GM18499 (cell line): ENCODE results near the gene TAF5L.
"Not testable (repeated sequence)": the region's sequence is repeated elsewhere in the genome, so short reads cannot be mapped to it uniquely, and the experiment has no call there.

Experiments used
- ATAC-seq: cut with Tn5 transposase; IDR thresholded peaks from one replicate; pipeline ENCODE4 v1.9.1; 2021; ENCODE audit warnings: moderate number of reproducible peaks; ENCODE audit not compliant: insufficient read depth, unreplicated experiment

TAF5L gene

DNA sequence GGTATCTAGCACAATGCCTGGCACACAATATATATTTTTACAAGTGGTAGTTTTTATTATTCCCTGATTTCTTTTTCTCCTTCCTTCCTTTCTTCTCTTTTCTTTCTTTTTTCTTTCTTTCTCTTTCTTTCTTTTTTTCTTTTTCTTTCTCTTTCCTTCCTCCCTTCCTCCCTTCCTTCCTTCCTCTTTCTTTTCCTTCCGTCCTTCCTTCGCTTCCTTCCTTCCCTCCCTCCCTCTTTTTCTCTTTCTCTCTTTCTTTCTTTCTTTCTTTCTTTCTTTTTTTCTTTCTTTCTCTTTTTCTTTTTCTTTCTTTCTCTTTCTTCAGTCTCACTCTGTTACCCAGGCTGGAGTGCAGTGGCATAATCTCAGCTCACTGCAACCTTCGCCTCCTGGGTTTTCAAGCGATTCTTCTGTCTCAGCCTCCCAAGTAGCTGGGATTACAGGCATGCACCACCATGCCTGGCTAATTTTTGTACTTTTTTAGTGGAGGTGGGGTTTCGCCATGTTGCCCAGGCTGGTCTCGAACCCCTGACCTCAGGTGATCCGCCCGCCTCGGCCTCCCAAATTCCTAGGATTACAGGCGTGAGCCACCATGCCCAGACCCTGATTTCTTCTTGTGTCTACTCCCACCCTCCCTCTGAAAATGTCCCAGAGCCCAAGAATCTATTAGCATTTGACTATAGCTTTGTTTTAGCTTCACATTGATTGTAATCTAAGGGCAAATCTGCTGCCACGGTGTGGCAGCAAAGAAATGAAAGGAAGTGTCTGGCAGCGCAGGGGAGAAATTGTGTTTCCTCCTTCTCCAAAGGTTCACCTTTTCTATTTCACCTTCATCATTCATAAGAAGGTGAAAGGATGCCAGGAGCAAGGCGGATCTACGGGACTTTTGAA lies 47.5 kb downstream of the TAF5L start:
- ATAC-seq, result no peak

DNA sequence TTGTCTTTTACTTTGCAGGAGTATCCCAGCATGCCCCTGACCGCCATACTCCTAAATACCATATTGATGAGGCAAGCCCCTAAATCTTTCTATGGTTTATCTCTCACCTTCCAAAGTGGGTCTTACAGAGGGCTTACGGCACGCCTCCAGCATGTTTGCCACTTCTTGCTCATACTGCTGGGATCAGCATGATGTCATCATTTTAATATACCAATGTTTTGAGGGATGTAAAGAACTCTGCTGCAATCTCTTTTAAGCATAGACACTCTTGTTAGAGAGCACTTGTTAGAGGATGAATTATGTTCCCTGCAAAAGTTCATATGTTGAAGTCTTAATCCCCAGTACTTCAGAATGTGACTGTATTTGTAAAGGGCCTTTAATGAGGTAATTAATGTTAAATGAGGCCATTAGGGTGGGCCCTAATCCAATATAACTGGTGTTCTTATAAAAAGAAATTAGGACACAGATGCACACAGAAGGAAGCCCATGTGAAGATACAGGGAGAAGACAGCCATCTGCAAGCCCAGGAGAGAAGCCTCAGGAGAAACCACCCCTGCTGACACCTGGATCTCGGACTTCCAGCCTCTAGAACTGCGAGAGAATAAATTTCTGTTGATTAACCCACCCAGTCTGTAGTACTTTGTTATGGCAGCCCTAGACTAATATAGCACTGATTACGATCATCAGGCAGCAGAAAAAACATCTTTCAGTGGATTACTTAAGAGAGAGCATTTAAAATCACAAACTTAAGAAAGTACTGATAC lies 51.1 kb downstream of the TAF5L start:
- ATAC-seq, result no peak

DNA sequence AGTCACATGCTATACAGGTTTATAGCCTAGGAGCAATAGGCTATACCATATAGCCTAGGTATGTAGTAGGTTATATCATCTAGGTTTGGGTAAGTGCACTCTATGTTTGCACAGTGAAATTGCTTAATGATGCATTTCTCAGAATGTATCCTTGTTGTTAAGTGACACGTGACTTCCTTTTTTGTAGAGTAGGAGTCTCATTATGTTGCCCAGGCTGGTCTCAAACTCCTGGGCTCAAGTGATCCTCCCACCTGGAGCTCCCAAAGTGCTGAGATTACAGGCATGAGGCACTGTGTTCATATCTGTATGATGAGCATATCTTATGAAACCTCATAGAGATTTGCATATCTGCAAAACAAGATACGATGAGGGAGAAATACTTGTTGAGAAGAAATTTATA lies 53.6 kb downstream of the TAF5L start:
- no peak for ATAC-seq

GRCh38 chr1:229570891-229571516 lies 54.9 kb downstream of the TAF5L start:
- ATAC-seq, result no peak

- no peak for ATAC-seq
These were observed 55.6 kb downstream of the TAF5L start for GRCh38 chr1:229570305-229570704.

- ATAC-seq, result no peak
These were observed 58.6 kb downstream of the TAF5L start for GRCh38 chr1:229567109-229567868.

DNA sequence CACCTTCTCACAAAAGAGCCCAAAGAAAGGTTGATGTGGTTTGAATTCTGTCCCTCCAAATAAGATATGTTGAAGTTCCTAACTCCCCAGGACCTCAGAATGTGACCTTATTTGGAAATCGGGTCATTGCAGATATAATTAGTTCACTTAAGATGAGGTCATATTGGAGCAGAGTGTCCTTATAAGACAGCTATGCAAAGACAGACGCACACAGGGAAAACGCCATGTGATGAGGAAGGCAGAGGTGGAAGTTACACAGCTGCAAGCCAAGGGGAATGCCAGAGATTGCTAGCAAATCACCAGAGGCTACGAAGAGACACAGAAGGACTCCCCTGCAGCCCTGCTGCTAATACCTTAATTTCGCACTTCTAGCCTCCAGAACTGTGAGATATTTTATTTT lies 62.2 kb downstream of the TAF5L start:
- ATAC-seq, result no peak

DNA sequence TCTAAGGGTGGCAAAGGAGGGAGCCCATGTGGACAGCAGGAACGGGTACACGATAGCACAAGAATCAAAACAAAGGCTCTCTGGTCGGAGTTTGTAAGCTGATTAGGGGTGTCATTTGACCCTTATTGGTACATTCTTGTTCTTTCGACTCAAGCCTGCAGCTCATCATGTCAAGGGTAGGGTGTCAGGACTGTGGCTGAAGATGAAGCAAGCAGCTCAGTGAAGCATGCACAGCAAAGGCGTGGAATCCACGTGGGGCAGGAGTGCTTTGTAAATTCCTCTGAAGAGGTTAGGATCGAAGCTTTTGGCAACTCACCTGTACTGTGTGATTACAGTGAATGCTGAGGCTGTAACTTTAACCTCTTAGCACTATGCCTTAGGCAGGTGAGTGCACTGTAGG lies 62.7 kb downstream of the TAF5L start:
- ATAC-seq, result no peak

DNA sequence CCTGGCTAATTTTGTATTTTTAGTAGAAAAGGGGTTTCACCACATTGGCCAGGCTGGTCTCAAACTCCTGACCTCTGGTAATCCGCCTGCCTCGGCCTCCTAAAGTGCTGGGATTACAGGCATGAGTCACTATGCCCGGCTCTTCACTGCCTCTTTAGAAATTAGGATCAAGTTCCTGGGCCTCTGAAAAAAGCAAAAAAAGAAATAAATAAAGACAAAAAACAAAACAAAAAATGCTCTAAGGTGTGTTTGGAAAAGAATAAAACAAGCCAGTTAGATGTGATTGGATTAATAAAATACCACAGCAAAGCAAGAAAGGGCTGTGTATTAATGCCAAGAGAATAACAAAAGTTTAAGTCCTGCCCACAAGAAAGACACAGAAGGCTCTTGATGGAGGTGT lies 63.2 kb downstream of the TAF5L start:
- ATAC-seq, result no peak

GRCh38 chr1:229561141-229561540 lies 64.8 kb downstream of the TAF5L start:
- no peak for ATAC-seq

- ATAC-seq, result not testable (repeated sequence)
These were observed 65.8 kb downstream of the TAF5L start for GRCh38 chr1:229560124-229560523.

DNA sequence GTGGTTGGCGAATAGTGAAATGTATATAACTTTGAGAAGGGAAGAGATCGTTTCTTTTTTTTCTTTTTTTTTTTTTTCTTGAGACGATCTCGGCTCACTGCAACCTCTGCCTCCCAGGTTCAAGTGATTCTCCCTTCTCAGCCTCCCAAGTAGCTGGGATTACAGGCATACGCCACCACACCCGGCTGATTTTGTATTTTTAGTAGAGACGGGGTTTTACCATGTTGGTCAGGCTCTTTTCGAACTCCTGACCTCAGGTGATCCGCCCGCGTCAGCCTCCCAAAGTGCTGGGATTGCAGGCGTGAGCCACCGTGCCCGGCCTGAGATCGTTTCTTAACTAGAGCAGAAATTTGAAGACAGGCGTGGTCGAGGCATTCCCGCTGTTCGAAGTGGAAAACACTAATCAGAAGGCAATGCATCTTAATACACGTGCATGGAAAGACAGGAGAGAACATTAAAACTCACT lies 66.6 kb downstream of the TAF5L start:
- not testable (repeated sequence) for ATAC-seq

GRCh38 chr1:229558460-229559335 lies 67.2 kb downstream of the TAF5L start, which contains the start of gene ABCB10:
ABCB10 (minus strand) TSS chr1:229558707; CDS start chr1:229558652, 55 bp downstream.
- ATAC-seq, result peak; percentile 75

DNA sequence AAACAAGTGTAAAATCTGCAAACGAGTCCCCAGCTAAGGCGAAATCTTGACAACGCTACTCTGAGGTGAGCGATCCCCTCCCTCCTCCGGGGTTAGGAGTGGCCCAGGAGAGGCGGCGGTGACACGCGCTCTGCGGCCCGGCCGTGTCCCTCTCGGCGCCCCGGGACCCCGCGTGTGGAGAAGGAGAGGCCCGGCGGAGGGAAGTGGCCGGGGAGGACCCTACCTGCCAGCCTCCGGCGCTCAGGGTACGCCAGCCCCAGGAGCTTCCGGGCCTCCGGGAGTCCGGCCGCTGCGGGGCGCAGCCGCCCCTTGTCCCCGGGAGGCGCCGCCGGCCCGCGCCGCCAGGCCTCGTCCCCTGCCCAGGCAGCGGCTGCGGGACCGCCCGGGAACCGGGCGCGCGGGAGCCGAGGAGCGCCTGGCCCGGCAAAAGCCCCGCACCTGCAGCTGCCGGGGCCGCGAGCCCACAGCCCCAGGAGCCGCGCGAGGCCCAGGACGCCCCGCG lies 68.0 kb downstream of the TAF5L start:
- peak; percentile 12 for ATAC-seq

- ATAC-seq, result no peak
These were observed 68.6 kb downstream of the TAF5L start for GRCh38 chr1:229557200-229557850.

- ATAC-seq, result no peak
These were observed 70.9 kb downstream of the TAF5L start for GRCh38 chr1:229554886-229555621.

GRCh38 chr1:229553621-229554130 lies 72.2 kb downstream of the TAF5L start:
- no peak for ATAC-seq

DNA sequence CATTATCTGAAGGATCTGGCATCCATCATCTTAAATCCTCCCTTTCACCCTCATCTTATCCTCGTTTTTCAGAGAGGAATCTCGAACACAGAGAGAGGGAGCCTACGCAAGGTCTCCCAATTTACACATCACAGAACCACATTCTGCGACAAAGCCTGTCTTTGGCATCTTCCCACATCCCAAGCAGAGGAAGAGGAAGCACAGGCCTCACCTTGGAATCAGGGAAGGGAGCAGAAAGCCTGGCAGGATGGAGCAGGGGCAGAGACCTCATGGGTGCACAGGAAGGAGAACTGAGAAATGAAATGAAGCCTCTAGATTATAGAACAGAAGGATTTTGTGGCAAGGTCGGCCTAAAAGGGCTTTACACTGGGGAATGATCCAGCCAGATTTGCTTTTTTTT lies 73.2 kb downstream of the TAF5L start:
- no peak for ATAC-seq
